Measurements from ENCODE around the gene MYMK. TPM values are rescaled to one million over a fixed set of nuclear protein-coding genes. Genes with fewer than 3 reads are reported as not detected.

MYMK gene
- total and polyA plus RNA-seq, 2 experiments from 2014 or later: 1.3 TPM; not detected in 1

- no peaks in the 10 kb centered on the region for H4K20me1 ChIP-seq (ENCODE audit: insufficient read depth, poor library complexity, severe bottlenecking)
- no peak overlapping the region for H2AFZ ChIP-seq
- 90% methylated on average over 17 of the region's 17 CpGs for WGBS (ENCODE audit: low lambda C conversion rate, missing lambda C conversion rate)
- no peaks in the 10 kb centered on the region for H3K27me3 ChIP-seq
- no peak for DNase-seq (ENCODE audit: low spot score)
- H3K9me3 ChIP-seq (ENCODE audit: low read depth): no peaks in the 10 kb centered on the region
- no peaks in the 10 kb centered on the region for H3K9me2 ChIP-seq (replicated peaks; ENCODE audit: insufficient read depth)
- TF ChIP-seq CTCF (IDR thresholded peaks at IDR 0.05; ENCODE audit: poor library complexity): no peak
- TF ChIP-seq EZH2 (IDR thresholded peaks at IDR 0.05; ENCODE audit: borderline replicate concordance): no peak
- TF ChIP-seq EZH2phosphoT487 (IDR thresholded peaks at IDR 0.05; ENCODE audit: low read depth, severe bottlenecking, unreplicated experiment): no peak
- no peak overlapping the region for H3K4me3 ChIP-seq
- H3K4me1 ChIP-seq (ENCODE audit: insufficient read depth): peaks cover 4% of the 10 kb centered on the region
- no peak overlapping the region for H3K27ac ChIP-seq
- H3K79me2 ChIP-seq: no peaks in the 10 kb centered on the region
- H3K36me3 ChIP-seq (replicated peaks; ENCODE audit: insufficient read depth, low read depth): no peaks in the 10 kb centered on the region
- H3K4me2 ChIP-seq: no peak overlapping the region
These were observed 9.0 kb downstream of the MYMK start for GRCh38 chr9:133515615-133516255.

- no peak overlapping the region for H3K4me3 ChIP-seq
- 95% methylated on average over 10 of the region's 10 CpGs for WGBS (ENCODE audit: low lambda C conversion rate, missing lambda C conversion rate)
- peaks cover 4% of the 10 kb centered on the region for H3K4me1 ChIP-seq (ENCODE audit: insufficient read depth)
- TF ChIP-seq EZH2 (IDR thresholded peaks at IDR 0.05; ENCODE audit: borderline replicate concordance) (no peak), CTCF (IDR thresholded peaks at IDR 0.05; ENCODE audit: poor library complexity) (no peak), EZH2phosphoT487 (IDR thresholded peaks at IDR 0.05; ENCODE audit: low read depth, severe bottlenecking, unreplicated experiment) (no peak)
- H3K36me3 ChIP-seq (replicated peaks; ENCODE audit: insufficient read depth, low read depth): no peaks in the 10 kb centered on the region
- H3K27ac ChIP-seq: no peak overlapping the region
- H2AFZ ChIP-seq: no peak overlapping the region
- H3K4me2 ChIP-seq: no peak overlapping the region
- H3K27me3 ChIP-seq: no peaks in the 10 kb centered on the region
- no peak for DNase-seq (ENCODE audit: low spot score)
- no peaks in the 10 kb centered on the region for H3K79me2 ChIP-seq
- no peaks in the 10 kb centered on the region for H3K9me3 ChIP-seq (ENCODE audit: low read depth)
- no peaks in the 10 kb centered on the region for H4K20me1 ChIP-seq (ENCODE audit: insufficient read depth, poor library complexity, severe bottlenecking)
- H3K9me2 ChIP-seq (replicated peaks; ENCODE audit: insufficient read depth): no peaks in the 10 kb centered on the region
These were observed 9.5 kb downstream of the MYMK start for GRCh38 chr9:133515240-133515610.

- Histone ChIP-seq H3K4me1 (ENCODE audit: insufficient read depth) (peaks cover 10% of the 10 kb centered on the region), H3K27me3 (no peaks in the 10 kb centered on the region), H3K36me3 (replicated peaks; ENCODE audit: insufficient read depth, low read depth) (no peaks in the 10 kb centered on the region), H3K27ac (no peak overlapping the region), H2AFZ (no peak overlapping the region), H3K9me3 (ENCODE audit: low read depth) (no peaks in the 10 kb centered on the region), H4K20me1 (ENCODE audit: insufficient read depth, poor library complexity, severe bottlenecking) (no peaks in the 10 kb centered on the region), H3K79me2 (no peaks in the 10 kb centered on the region), H3K4me3 (no peak overlapping the region), H3K9me2 (replicated peaks; ENCODE audit: insufficient read depth) (no peaks in the 10 kb centered on the region), H3K4me2 (no peak overlapping the region)
- no peak for DNase-seq (ENCODE audit: low spot score)
- no peak for TF ChIP-seq EZH2phosphoT487 (IDR thresholded peaks at IDR 0.05; ENCODE audit: low read depth, severe bottlenecking, unreplicated experiment)
- TF ChIP-seq CTCF (IDR thresholded peaks at IDR 0.05; ENCODE audit: poor library complexity): no peak
- TF ChIP-seq EZH2 (IDR thresholded peaks at IDR 0.05; ENCODE audit: borderline replicate concordance): no peak
- 72% methylated on average over 14 of the region's 14 CpGs for WGBS (ENCODE audit: low lambda C conversion rate, missing lambda C conversion rate)
These were observed 10.1 kb downstream of the MYMK start for GRCh38 chr9:133514460-133515239.

All from hepatocyte (in vitro differentiated cells).